K562 (cell line): Measurements from ENCODE around the gene DEGS2.

ENCODE experiments used
- HDAC1 ChIP-seq, 2 experiments: fragments of 450-650 bp; IDR thresholded peaks; 2 replicates each; pipeline ENCODE4 v1.6.1; 2016 to 2017; ENCODE audit warnings: inconsistent platforms in 1 of 2, mild to moderate bottlenecking in 1 of 2, moderate library complexity in 1 of 2
- KLF13 ChIP-seq: fragments of 450-650 bp; IDR thresholded peaks from 2 replicates; pipeline ENCODE4 v1.6.1; 2016; ENCODE audit warnings: missing genetic modification characterization, low read depth, mild to moderate bottlenecking, missing compliant biosample characterization, moderate library complexity, borderline replicate concordance
- POLR2AphosphoS5 ChIP-seq: IDR thresholded peaks from 2 replicates; pipeline ENCODE4 v1.6.1; 2011; ENCODE audit warnings: mild to moderate bottlenecking, low read depth, low read length, moderate library complexity; ENCODE audit not compliant: control insufficient read depth, insufficient read depth
- TEAD4 ChIP-seq, 2 experiments: sonication (generic) in 1 of 2; formaldehyde crosslinking in 1 of 2; IDR thresholded peaks; 2 replicates each; pipeline versions ENCODE4 v1.6.1 to v1.8.0; 2012 to 2022; ENCODE audit warnings: borderline replicate concordance in 1 of 2, inconsistent platforms in 1 of 2, low read length in 1 of 2, mild to moderate bottlenecking in 1 of 2, missing genetic modification reagents in 1 of 2
- TF ChIP-seq, protein P1 (sequence below), 3 experiments: IDR thresholded peaks in 2 of 3; conservative IDR thresholded peaks in 1 of 3; 2 replicates each; pipeline ENCODE4 v1.5.1; 2011 to 2012; ENCODE audit warnings: low read length in 3 of 3, mild to moderate bottlenecking in 3 of 3, control low read depth in 2 of 3, improper control_type of control experiment in 1 of 3, inconsistent platforms in 1 of 3, low read depth in 1 of 3, mixed read lengths in 1 of 3, moderate library complexity in 1 of 3; ENCODE audit not compliant: insufficient read depth in 2 of 3

DNA sequence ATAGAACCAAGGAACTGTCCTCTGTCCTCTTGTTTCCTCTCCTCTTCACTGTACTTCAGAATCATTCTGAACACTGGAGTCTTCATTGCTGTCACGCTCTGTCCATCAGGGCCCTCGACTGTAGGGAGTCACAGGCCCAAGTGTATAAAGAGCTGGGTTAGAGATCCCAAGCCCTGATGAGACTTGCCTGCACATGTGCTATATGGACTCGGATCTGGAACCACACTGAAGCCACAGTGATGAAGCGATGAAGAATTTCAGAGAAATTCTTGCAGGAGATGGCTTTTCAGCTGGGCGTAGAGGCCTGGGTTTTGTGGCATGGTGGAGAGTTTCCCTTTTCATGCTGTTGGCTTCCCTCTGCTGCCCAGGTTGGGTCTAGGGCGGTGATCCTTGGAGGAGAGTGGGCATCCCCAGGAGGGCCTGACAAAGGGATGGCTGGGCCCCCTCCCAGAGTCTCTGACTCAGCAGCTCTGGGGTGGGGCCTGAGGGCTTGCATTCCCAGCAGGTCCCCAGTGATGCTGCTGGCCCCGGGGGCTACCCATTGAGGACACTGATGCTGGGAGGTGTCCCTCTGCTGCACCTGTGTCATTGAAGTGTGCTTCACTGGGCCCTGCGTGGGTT lies 39.9 kb upstream of the DEGS2 start:
- TF ChIP-seq TEAD4 (IDR thresholded peaks at IDR 0.05; ENCODE audit: low read length) (no peak), TEAD4 (CRISPR knock-in tag; IDR thresholded peaks at IDR 0.05; ENCODE audit: borderline replicate concordance) (no peak), HDAC1 (IDR thresholded peaks at IDR 0.05) (no peak), KLF13 (tag) (no peak), POLR2AphosphoS5 (no peak)
- TF ChIP-seq, protein P1, sequence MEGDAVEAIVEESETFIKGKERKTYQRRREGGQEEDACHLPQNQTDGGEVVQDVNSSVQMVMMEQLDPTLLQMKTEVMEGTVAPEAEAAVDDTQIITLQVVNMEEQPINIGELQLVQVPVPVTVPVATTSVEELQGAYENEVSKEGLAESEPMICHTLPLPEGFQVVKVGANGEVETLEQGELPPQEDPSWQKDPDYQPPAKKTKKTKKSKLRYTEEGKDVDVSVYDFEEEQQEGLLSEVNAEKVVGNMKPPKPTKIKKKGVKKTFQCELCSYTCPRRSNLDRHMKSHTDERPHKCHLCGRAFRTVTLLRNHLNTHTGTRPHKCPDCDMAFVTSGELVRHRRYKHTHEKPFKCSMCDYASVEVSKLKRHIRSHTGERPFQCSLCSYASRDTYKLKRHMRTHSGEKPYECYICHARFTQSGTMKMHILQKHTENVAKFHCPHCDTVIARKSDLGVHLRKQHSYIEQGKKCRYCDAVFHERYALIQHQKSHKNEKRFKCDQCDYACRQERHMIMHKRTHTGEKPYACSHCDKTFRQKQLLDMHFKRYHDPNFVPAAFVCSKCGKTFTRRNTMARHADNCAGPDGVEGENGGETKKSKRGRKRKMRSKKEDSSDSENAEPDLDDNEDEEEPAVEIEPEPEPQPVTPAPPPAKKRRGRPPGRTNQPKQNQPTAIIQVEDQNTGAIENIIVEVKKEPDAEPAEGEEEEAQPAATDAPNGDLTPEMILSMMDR (IDR thresholded peaks at IDR 0.05 in 2 of 3, conservative IDR thresholded peaks at IDR 0.05 in 1 of 3; ENCODE audit: insufficient read depth in 2 of 3, low read depth in 1 of 3, low read length in 3 of 3), result no peak
